ENCODE results near the gene RAPGEF2. TPM values are rescaled to one million over a fixed set of nuclear protein-coding genes. Genes with fewer than 3 reads are reported as not detected.
"Not testable (repeated sequence)": the region's sequence is repeated elsewhere in the genome, so short reads cannot be mapped to it uniquely, and the experiment has no call there.

RAPGEF2 gene
- total and polyA plus RNA-seq, 8 donors, result 4.3 to 27.5 (median 13.9) TPM

DNA sequence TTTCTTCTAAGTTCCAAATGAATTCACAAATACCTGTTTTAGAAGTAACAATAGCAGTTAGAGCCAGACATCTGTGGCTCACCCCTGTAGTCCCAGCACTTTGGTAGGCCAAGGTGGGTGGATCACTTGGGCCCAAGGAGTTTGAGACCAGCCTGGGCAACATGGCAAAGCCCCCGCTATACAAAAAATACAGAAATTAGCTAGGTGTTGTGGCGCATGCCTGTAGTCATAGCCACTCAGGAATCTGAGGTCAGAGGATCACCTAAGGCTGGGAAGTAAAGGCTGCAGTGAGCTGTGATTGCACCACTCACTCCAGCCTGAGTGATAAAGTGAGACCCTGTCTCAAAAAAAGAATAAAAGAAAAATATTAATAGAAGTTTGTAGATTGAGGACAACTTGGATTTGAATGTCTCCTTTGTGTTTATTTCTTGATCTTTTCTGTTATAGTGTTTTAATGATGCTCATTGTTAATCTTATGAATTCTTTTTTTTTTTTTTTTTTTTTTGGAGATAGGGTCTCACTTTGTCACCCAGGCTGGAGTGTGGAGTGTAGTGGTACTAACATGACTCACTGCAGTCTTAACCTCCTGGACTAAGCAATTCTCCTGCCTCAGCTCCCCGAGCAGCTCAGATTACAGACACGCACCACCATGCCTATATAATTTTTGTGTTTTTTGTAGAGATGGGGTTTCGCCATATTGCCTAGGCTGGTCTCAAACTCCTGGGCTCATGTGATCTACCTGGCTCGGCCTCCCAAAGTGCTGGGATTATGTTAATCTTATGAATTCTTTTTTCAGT lies 30.7 kb upstream of the RAPGEF2 start:
- intact Hi-C loops (cut with DNase I), result no loop called here
- no peak overlapping the region for H3K4me3 ChIP-seq
- peak overlapping the region in 2 of 4 donors; percentile 30 to 39 for H3K27ac ChIP-seq
- H3K27me3 ChIP-seq, result no peaks in the 10 kb centered on the region
- no peaks in the 10 kb centered on the region for H3K4me1 ChIP-seq
- ATAC-seq (no peak), DNase-seq (no peak), FAIRE-seq (no peak)
- H3K36me3 ChIP-seq, result no peaks in the 10 kb centered on the region
- WGBS, 2 donors, result 93% methylated on average over 6 of the region's 6 CpGs
- H3K9me3 ChIP-seq, result no peaks in the 10 kb centered on the region
- TF ChIP-seq CTCF (IDR thresholded peaks at IDR 0.05), result no peak

DNA sequence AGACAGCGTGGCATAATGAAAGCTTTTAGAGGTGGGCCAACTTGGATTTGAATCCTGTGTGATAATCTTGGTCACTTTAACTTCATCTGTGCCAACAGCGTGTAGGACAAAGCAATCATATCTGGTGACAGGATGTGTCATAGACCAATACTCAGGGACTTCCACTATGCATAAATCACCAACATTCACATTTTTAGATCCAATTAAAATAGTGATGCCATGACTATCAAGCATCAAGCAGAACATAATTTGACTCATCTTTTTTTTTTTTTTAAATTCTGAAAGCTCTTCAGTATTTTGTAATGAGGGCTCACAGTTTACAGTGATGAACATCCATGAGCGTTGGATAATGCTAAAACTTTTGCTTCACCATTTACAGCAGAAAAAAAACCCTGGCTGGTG lies 27.3 kb upstream of the RAPGEF2 start:
- no peak for FAIRE-seq
- no peak for DNase-seq
- no peaks in the 10 kb centered on the region for H3K9me3 ChIP-seq
- TF ChIP-seq CTCF (IDR thresholded peaks at IDR 0.05), result no peak
- WGBS, 2 donors, result 51 to 57% methylated on average over 3 of the region's 3 CpGs
- H3K27ac ChIP-seq, result no peak overlapping the region
- H3K36me3 ChIP-seq, result no peaks in the 10 kb centered on the region
- H3K27me3 ChIP-seq, result no peaks in the 10 kb centered on the region
- no peak overlapping the region for H3K4me3 ChIP-seq
- intact Hi-C loops (cut with DNase I), result no loop called here
- no peaks in the 10 kb centered on the region for H3K4me1 ChIP-seq
- ATAC-seq, result no peak

- 95 to 98% methylated on average over 13 of the region's 13 CpGs for WGBS, 2 donors
- H3K27ac ChIP-seq; H3K9me3 ChIP-seq; FAIRE-seq; intact Hi-C loops (cut with DNase I); H3K27me3 ChIP-seq; H3K4me1 ChIP-seq; DNase-seq; H3K36me3 ChIP-seq; ATAC-seq; H3K4me3 ChIP-seq: not testable (repeated sequence)
Observed at GRCh38 chr4:159077018-159077417, 25.9 kb upstream of the RAPGEF2 start.

DNA sequence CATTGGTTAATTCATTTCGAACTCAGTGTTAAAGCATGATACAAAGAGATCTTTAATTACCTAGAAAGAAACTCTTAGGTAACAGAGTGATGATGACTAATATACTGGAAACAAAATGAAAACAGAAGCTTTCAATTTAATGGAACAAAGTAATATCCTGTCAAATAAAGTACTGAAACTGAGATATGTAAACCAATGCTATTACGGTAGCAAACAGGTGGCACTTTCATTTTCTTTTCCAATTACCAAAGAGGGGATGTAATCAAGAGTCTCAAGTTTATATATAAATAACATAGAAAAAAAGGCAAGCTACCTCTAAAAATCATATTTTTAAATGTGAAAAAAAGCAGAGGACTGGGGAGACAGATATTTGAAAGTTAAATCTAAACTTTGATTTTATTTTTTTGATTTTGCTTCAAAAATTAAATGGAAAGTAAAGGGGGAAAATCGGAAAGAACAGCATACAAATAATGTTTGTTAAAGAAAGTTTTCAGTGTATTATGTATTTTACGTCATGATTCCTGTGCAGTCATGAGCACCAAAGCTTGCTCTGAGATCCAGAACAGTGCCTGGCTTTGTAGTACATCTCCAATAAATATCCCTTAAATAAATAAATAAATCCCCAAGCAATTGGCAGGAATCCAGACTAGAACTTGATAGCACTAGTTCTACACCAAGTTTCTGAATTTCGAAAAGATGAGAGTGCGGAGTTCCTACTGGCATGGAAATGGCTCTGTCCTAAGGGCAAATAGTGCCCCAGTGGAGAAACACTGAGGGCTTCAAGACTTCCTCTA lies 25.0 kb upstream of the RAPGEF2 start:
- Histone ChIP-seq H3K9me3 (no peaks in the 10 kb centered on the region), H3K4me3 (peak overlapping the region in 1 of 4 donors; percentile 3), H3K27me3 (no peaks in the 10 kb centered on the region), H3K27ac (no peak overlapping the region), H3K4me1 (no peaks in the 10 kb centered on the region), H3K36me3 (no peaks in the 10 kb centered on the region)
- intact Hi-C loops (cut with DNase I), result no loop called here
- no peak for DNase-seq
- 68 to 70% methylated on average over 6 of the region's 6 CpGs for WGBS, 2 donors
- peak; percentile 20 for FAIRE-seq
- TF ChIP-seq CTCF (IDR thresholded peaks at IDR 0.05), result no peak
- peak in 3 of 4 donors; percentile 27 to 74 (median 37) for ATAC-seq

DNA sequence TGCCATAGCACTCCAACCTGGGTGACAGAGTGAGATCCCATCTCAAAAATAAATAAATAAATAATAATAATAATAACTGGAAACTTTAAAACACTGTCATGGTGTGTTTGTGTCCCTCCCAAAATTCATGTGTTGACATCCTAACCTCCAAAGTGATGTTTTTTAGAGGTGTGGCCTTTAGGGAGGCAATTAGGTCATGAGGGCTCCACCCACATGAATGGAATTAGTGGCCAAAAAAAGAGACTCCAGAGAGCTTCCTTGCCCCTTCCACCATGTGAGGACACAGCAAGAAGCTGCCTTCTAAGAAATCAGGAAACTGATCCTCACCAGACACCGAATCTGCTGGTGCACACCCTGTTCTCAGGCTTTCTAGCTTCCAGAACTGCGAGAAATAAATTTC lies 23.8 kb upstream of the RAPGEF2 start:
- TF ChIP-seq CTCF (IDR thresholded peaks at IDR 0.05), result no peak
- Histone ChIP-seq H3K27ac (no peak overlapping the region), H3K4me3 (no peak overlapping the region), H3K27me3 (no peaks in the 10 kb centered on the region), H3K4me1 (no peaks in the 10 kb centered on the region), H3K9me3 (no peaks in the 10 kb centered on the region), H3K36me3 (no peaks in the 10 kb centered on the region)
- intact Hi-C loops (cut with DNase I), result no loop called here
- WGBS, 2 donors, result 85 to 86% methylated on average over 2 of the region's 2 CpGs
- DNase-seq, result no peak
- no peak for FAIRE-seq
- no peak for ATAC-seq
